HepG2 (cell line): ENCODE measurements around the gene HADH. TPM values are rescaled to one million over a fixed set of nuclear protein-coding genes. Genes with fewer than 3 reads are reported as not detected.

Experiments
- ATAC-seq: fragments of 200-7000 bp; cut with Tn5 transposase; 3 replicates; pipeline ENCODE4 v1.9.1; 2020; ENCODE audit warnings: mild to moderate bottlenecking, moderate library complexity
- BruUV-seq: library from RNA; stranded (reverse); fragments of 400-500 nt; replicated peaks from 2 replicates; lab custom pipeline; 2021; lab: Mats Ljungman, UMichigan
- CTCF ChIA-PET: fragments of 300-600 bp; formaldehyde crosslinking; extraction: SDS; loops from one replicate; lab custom pipeline; 2021; ENCODE audit warnings: low total read pairs, inconsistent platforms, low intra/inter-chr PET ratio; lab: Yijun Ruan, JAX
- POLR2A ChIA-PET: fragments of 350-600 bp; sonication (Branson Sonifier 250); formaldehyde crosslinking; loops from one replicate; lab custom pipeline; 2020; ENCODE audit warnings: antibody characterized with exemption, inconsistent platforms; lab: Yijun Ruan, JAX
- DNase-seq: peaks from one replicate; pipeline ENCODE4 v3.0.0-alpha.2; 2015; ENCODE audit warnings: low spot score
- FAIRE-seq: peaks from 3 replicates; lab custom pipeline; 2011; peaks lifted over from hg19 to GRCh38; lab: Jason Lieb, UNC
- H2AFZ ChIP-seq: one replicate; pipeline ENCODE4 v1.6.1; 2011; ENCODE audit warnings: low read length, inconsistent platforms
- H3K27ac ChIP-seq: fragments of 300-600 bp; 3 replicates; pipeline ENCODE4 v1.8.0; 2011; ENCODE audit warnings: mixed run types, mild to moderate bottlenecking, mixed read lengths, low read length, inconsistent platforms; ENCODE audit not compliant: insufficient read depth; ENCODE audit errors: extremely low read length
- H3K27me3 ChIP-seq, 2 experiments: fragments of 200-600 bp in 1 of 2; 2 replicates in 1 of 2; 3 replicates in 1 of 2; pipeline versions ENCODE4 v1.6.0 to v1.8.0; 2011; ENCODE audit warnings: low read length in 2 of 2, mild to moderate bottlenecking in 2 of 2, moderate library complexity in 2 of 2, inconsistent platforms in 1 of 2; ENCODE audit not compliant: insufficient read depth in 2 of 2, control insufficient read depth in 1 of 2
- H3K36me3 ChIP-seq, 2 experiments: fragments of 200-600 bp in 1 of 2; replicated peaks in 1 of 2; 2 replicates in 1 of 2; 3 replicates in 1 of 2; pipeline versions ENCODE4 v1.5.1 to v1.8.0; 2011; ENCODE audit warnings: low read length in 2 of 2, inconsistent platforms in 1 of 2; ENCODE audit not compliant: insufficient read depth in 2 of 2, control insufficient read depth in 1 of 2
- H3K4me1 ChIP-seq: 2 replicates; pipeline ENCODE4 v1.5.1; 2012; ENCODE audit warnings: low read length, inconsistent platforms; ENCODE audit not compliant: insufficient read depth
- H3K4me2 ChIP-seq: 2 replicates; pipeline ENCODE4 v1.6.0; 2011; ENCODE audit warnings: low read depth, low read length, inconsistent platforms
- H3K4me3 ChIP-seq, 3 experiments: fragments of 200-600 bp in 1 of 3; sonication (generic), shearing (Covaris generic) in 1 of 3; replicated peaks in 1 of 3; 2 replicates each; pipeline ENCODE4 v1.5.1; 2011 to 2016; ENCODE audit warnings: low read length in 3 of 3, inconsistent platforms in 2 of 3, low read depth in 2 of 3, mild to moderate bottlenecking in 2 of 3, control low read depth in 1 of 3, mixed read lengths in 1 of 3; ENCODE audit not compliant: insufficient read depth in 1 of 3
- H3K79me2 ChIP-seq: one replicate; pipeline ENCODE4 v1.6.1; 2011; ENCODE audit warnings: low read length, inconsistent platforms; ENCODE audit not compliant: insufficient read depth
- H3K9ac ChIP-seq: 2 replicates; pipeline ENCODE4 v1.6.0; 2011; ENCODE audit warnings: mild to moderate bottlenecking, low read depth, low read length, inconsistent platforms; ENCODE audit not compliant: insufficient read depth
- H3K9me3 ChIP-seq: 2 replicates; pipeline ENCODE4 v1.5.1; 2012; ENCODE audit warnings: mild to moderate bottlenecking, low read length
- H4K20me1 ChIP-seq: 2 replicates; pipeline ENCODE4 v1.6.0; 2011; ENCODE audit warnings: inconsistent platforms, mild to moderate bottlenecking, low read length, moderate library complexity; ENCODE audit not compliant: insufficient read depth
- ARID2 ChIP-seq: sonication (generic); formaldehyde crosslinking; IDR thresholded peaks from 2 replicates; pipeline ENCODE4 v1.8.1; 2022; ENCODE audit warnings: mild to moderate bottlenecking, missing genetic modification reagents, borderline replicate concordance
- BHLHE40 ChIP-seq: IDR thresholded peaks from 2 replicates; pipeline ENCODE4 v1.6.1; 2011; ENCODE audit warnings: low read length, improper control_type of control experiment
- DPF2 ChIP-seq: sonication (generic); formaldehyde crosslinking; IDR thresholded peaks from 2 replicates; pipeline ENCODE4 v1.4.0; 2020; ENCODE audit warnings: mild to moderate bottlenecking, low read depth, missing genetic modification reagents, borderline replicate concordance
- GRHL1 ChIP-seq: sonication (generic); formaldehyde crosslinking; conservative IDR thresholded peaks from 2 replicates; pipeline ENCODE4 v1.8.0; 2022; ENCODE audit warnings: missing genetic modification reagents
- MATR3 ChIP-seq: sonication (generic); formaldehyde crosslinking; IDR thresholded peaks from 2 replicates; pipeline ENCODE4 v1.4.0; 2020; ENCODE audit warnings: missing genetic modification reagents
- NFKBIZ ChIP-seq: IDR thresholded peaks from 2 replicates; pipeline ENCODE4 v1.6.1; 2018; ENCODE audit warnings: missing genetic modification reagents, missing compliant biosample characterization
- TIGD3 ChIP-seq: sonication (generic); formaldehyde crosslinking; IDR thresholded peaks from 2 replicates; pipeline ENCODE4 v1.5.1; 2020; ENCODE audit warnings: mild to moderate bottlenecking, missing genetic modification reagents, borderline replicate concordance
- ZBTB21 ChIP-seq: sonication (generic); formaldehyde crosslinking; IDR thresholded peaks from 2 replicates; pipeline ENCODE4 v1.4.0; 2020; ENCODE audit warnings: missing genetic modification reagents
- ZBTB42 ChIP-seq: sonication (generic); formaldehyde crosslinking; IDR thresholded peaks from 2 replicates; pipeline ENCODE4 v1.5.0; 2020; ENCODE audit warnings: mild to moderate bottlenecking, missing genetic modification reagents
- ZNF276 ChIP-seq: sonication (generic); formaldehyde crosslinking; IDR thresholded peaks from 2 replicates; pipeline ENCODE4 v1.4.0; 2020; ENCODE audit warnings: mild to moderate bottlenecking, low read depth, missing genetic modification reagents
- ZNF317 ChIP-seq: sonication (generic); formaldehyde crosslinking; IDR thresholded peaks from 2 replicates; pipeline ENCODE4 v1.5.0; 2020; ENCODE audit warnings: mild to moderate bottlenecking, missing genetic modification reagents
- ZNF362 ChIP-seq: sonication (generic); formaldehyde crosslinking; IDR thresholded peaks from 2 replicates; pipeline ENCODE4 v1.4.0; 2020; ENCODE audit warnings: missing genetic modification reagents, mild to moderate bottlenecking, borderline replicate concordance
- ZNF513 ChIP-seq: sonication (generic); formaldehyde crosslinking; conservative IDR thresholded peaks from 2 replicates; pipeline ENCODE4 v1.5.0; 2020; ENCODE audit warnings: missing genetic modification reagents
- ZNF557 ChIP-seq: sonication (generic); formaldehyde crosslinking; IDR thresholded peaks from 2 replicates; pipeline ENCODE4 v1.4.0; 2020; ENCODE audit warnings: missing genetic modification reagents
- ZNF740 ChIP-seq: sonication (generic); formaldehyde crosslinking; IDR thresholded peaks from 2 replicates; pipeline ENCODE4 v1.4.0; 2020; ENCODE audit warnings: missing genetic modification reagents
- ZNF841 ChIP-seq: sonication (generic); formaldehyde crosslinking; IDR thresholded peaks from 2 replicates; pipeline ENCODE4 v1.8.1; 2023; ENCODE audit warnings: missing genetic modification reagents, borderline replicate concordance
- WGBS: methylation state at CpG from one replicate; pipeline ENCODE4 v1.1.6; 2017; ENCODE audit warnings: low lambda C conversion rate; 5-methylcytosine and 5-hydroxymethylcytosine counted together
- in situ Hi-C: cut with HindIII; loops from 2 replicates; pipeline ENCODE4 v1.10.0; 2017; ENCODE audit warnings: low pct_unique_long_range_greater_than_20kb; ENCODE audit not compliant: extremely low pct_ligation_motif_present
- intact Hi-C: fragments of 100-400 bp; cut with micrococcal nuclease; formaldehyde crosslinking; loops from one replicate; pipeline ENCODE4 v1.10.0; 2022; ENCODE audit not compliant: unreplicated experiment
- polyA plus RNA-seq, 8 experiments: library from polyadenylated mRNA; depleted of rRNA in 3 of 8; stranded (reverse) in 7 of 8; unstranded in 1 of 8; fragments of >200 nt; fragmentation: Illumina TruSeq in 4 of 8; extraction: Trizol in 4 of 8; gene quantifications; 2 replicates each; pipeline versions ENCODE4 v1.2.1 to v1.2.3, GENCODE V29; 2011 to 2016; ENCODE audit warnings: low read depth in 4 of 8, missing spikeins in 1 of 8, mixed read lengths in 1 of 8; ENCODE audit not compliant: insufficient read depth in 1 of 8
- total RNA-seq, 5 experiments: library from RNA; depleted of rRNA; stranded (reverse); fragments of >200 nt; fragmentation: Illumina TruSeq; extraction: Trizol; gene quantifications; 2 replicates each; pipeline ENCODE4 v1.2.3, GENCODE V29; 2016; ENCODE audit warnings: low read depth in 1 of 5

HADH gene
- total and polyA plus RNA-seq, 2 of the 13 experiments (the other 11 are each of a cell fraction or from before 2014, with no cell fraction given): 29.6 to 33.9 TPM

- TF ChIP-seq ZNF276 (CRISPR knock-in tag) (no peak), ZBTB42 (CRISPR knock-in tag) (no peak), ZNF841 (CRISPR knock-in tag) (no peak), BHLHE40 (no peak)
Measured at GRCh38 chr4:108006361-108006760, 16.7 kb downstream of the HADH start (continued).

- BruUV-seq: no TSS peak
- Histone ChIP-seq H4K20me1 (no peaks in the 10 kb centered on the region), H3K9ac (no peak overlapping the region), H3K4me3 (no peak overlapping the region), H2AFZ (no peak overlapping the region), H3K36me3 (peaks cover 3 to 6% of the 10 kb centered on the region in 2 experiments; a peak in 3 of 5 replicates), H3K4me2 (no peak overlapping the region), H3K27me3 (no peaks in the 10 kb centered on the region), H3K27ac (no peak overlapping the region), H3K4me1 (peaks cover 11% of the 10 kb centered on the region), H3K9me3 (no peaks in the 10 kb centered on the region), H3K79me2 (no peaks in the 10 kb centered on the region)
- ATAC-seq: no peak
- ChIA-PET POLR2A (no interaction called here), CTCF (no interaction called here)
- FAIRE-seq: no peak
- intact Hi-C loops: no loop called here
- DNase-seq: no peak
- in situ Hi-C loops: no loop called here
- 100% methylated on average over 5 of the region's 7 CpGs for WGBS
- TF ChIP-seq ZNF362 (CRISPR knock-in tag) (no peak), ZBTB21 (CRISPR knock-in tag) (no peak), TIGD3 (CRISPR knock-in tag) (no peak), ZNF740 (CRISPR knock-in tag) (no peak), GRHL1 (no peak), ARID2 (no peak), MATR3 (no peak), ZNF317 (no peak), ZNF557 (no peak), ZNF513 (CRISPR knock-in tag) (no peak), DPF2 (no peak), NFKBIZ (no peak)
Measured at GRCh38 chr4:108007984-108008383, 18.3 kb downstream of the HADH start.
